Prostate gland (tissue), 2 donors: Measurements from ENCODE around the gene KDM4F. TPM values are rescaled to one million over a fixed set of nuclear protein-coding genes. Genes with fewer than 3 reads are reported as not detected.
A peak's percentile ranks its signal among the peaks of the same experiment; 100 is the strongest.

Source experiments
- DNase-seq: peaks from one replicate; pipeline ENCODE4 v3.0.0-alpha.2; 2019; ENCODE audit warnings: low spot score
- H3K27ac ChIP-seq, 2 donors: fragments of 200-600 bp; sonication (generic); 2 replicates each; pipeline ENCODE4 v1.5.1; 2017 to 2019
- H3K27me3 ChIP-seq: fragments of 200-600 bp; sonication (generic); replicated peaks from 2 replicates; pipeline ENCODE4 v1.5.1; 2019; ENCODE audit not compliant: insufficient read depth
- H3K36me3 ChIP-seq, 2 donors: fragments of 200-600 bp; sonication (generic); 1 replicate in 1 of 2; 2 replicates in 1 of 2; pipeline versions ENCODE4 v1.5.1 to v1.8.1; 2017 to 2019
- H3K4me1 ChIP-seq: fragments of 200-600 bp; sonication (generic); replicated peaks from 2 replicates; pipeline ENCODE4 v1.5.1; 2019
- H3K4me3 ChIP-seq, 2 donors: fragments of 200-600 bp; sonication (generic); 2 replicates each; pipeline ENCODE4 v1.5.1; 2017 to 2019
- H3K9me3 ChIP-seq: fragments of 200-600 bp; sonication (generic); 2 replicates; pipeline ENCODE4 v1.5.1; 2017
- CTCF ChIP-seq, 4 experiments: fragments of 200-600 bp in 2 of 4; fragments of 450-650 bp in 2 of 4; sonication (generic) in 2 of 4; IDR thresholded peaks; 1 replicate in 3 of 4; 2 replicates in 1 of 4; pipeline ENCODE4 v1.5.1; 2016 to 2019; ENCODE audit warnings: antibody characterized with exemption in 4 of 4, mild to moderate bottlenecking in 2 of 4, moderate library complexity in 2 of 4
- POLR2A ChIP-seq: fragments of 450-650 bp; IDR thresholded peaks from one replicate; pipeline ENCODE4 v1.6.1; 2016; ENCODE audit warnings: antibody characterized with exemption, mild to moderate bottlenecking
- POLR2AphosphoS5 ChIP-seq: sonication (generic); formaldehyde crosslinking; IDR thresholded peaks from one replicate; pipeline ENCODE4 v1.6.1; 2017; ENCODE audit warnings: antibody characterized with exemption
- WGBS: methylation state at CpG from one replicate; pipeline ENCODE4 v1.1.5; 2018; 5-methylcytosine and 5-hydroxymethylcytosine counted together
- intact Hi-C: fragments of 100-400 bp; cut with DNase I; formaldehyde crosslinking; loops from one replicate; pipeline ENCODE4 v1.14.2; 2022
- total RNA-seq, 2 donors: library from RNA; depleted of rRNA; stranded (reverse); fragments of >200 nt; gene quantifications; one replicate each; pipeline ENCODE4 v1.1.0, GENCODE V29; 2016

Gene KDM4F
- total RNA-seq, 2 donors from 2014 or later, result not detected

GRCh38 chr11:95086151-95086550, 36.9 kb downstream of the KDM4F start:
- no peaks in the 10 kb centered on the region for H3K9me3 ChIP-seq
- H3K4me3 ChIP-seq, result no peak overlapping the region
- peaks cover 2% of the 10 kb centered on the region for H3K4me1 ChIP-seq
- H3K27me3 ChIP-seq, result no peaks in the 10 kb centered on the region
- no peaks in the 10 kb centered on the region for H3K36me3 ChIP-seq
- no peak for DNase-seq
- intact Hi-C loops, result loop anchor here (5.0 kb wide), 1 partner anchor 66 kb away; no protein-coding TSS in a partner anchor
- 96% methylated on average over 2 of the region's 2 CpGs for WGBS
- TF ChIP-seq CTCF (IDR thresholded peaks at IDR 0.05) (no peak), POLR2AphosphoS5 (no peak), POLR2A (no peak)
- H3K27ac ChIP-seq, result peak overlapping the region in 1 of 2 donors; percentile 5

- Histone ChIP-seq H3K9me3 (no peaks in the 10 kb centered on the region), H3K4me3 (no peak overlapping the region), H3K27me3 (no peaks in the 10 kb centered on the region), H3K4me1 (peaks cover 8% of the 10 kb centered on the region), H3K27ac (peak overlapping the region in 1 of 2 donors; percentile 94), H3K36me3 (no peaks in the 10 kb centered on the region)
- no peak for DNase-seq
- intact Hi-C loops, result loop anchor here (5.0 kb wide), 1 partner anchor 65 kb away; no protein-coding TSS in a partner anchor
- TF ChIP-seq POLR2AphosphoS5 (peak; percentile 48), POLR2A (no peak), CTCF (IDR thresholded peaks at IDR 0.05) (no peak)
- 77% methylated on average over 1 of the region's 1 CpG for WGBS
Observed at GRCh38 chr11:95086836-95087570, 37.8 kb downstream of the KDM4F start.

GRCh38 chr11:95088946-95089619, 39.9 kb downstream of the KDM4F start:
- DNase-seq, result no peak
- H3K36me3 ChIP-seq, result no peaks in the 10 kb centered on the region
- 9% methylated on average over 27 of the region's 27 CpGs for WGBS
- H3K4me1 ChIP-seq, result peaks cover 18% of the 10 kb centered on the region
- no peaks in the 10 kb centered on the region for H3K9me3 ChIP-seq
- peak overlapping the region; percentile 92 to 96 for H3K4me3 ChIP-seq
- no peaks in the 10 kb centered on the region for H3K27me3 ChIP-seq
- TF ChIP-seq CTCF (IDR thresholded peaks at IDR 0.05) (peak in 1 of 4 experiments; percentile 6), POLR2A (no peak)
- peak overlapping the region; percentile 94 to 95 for H3K27ac ChIP-seq
- intact Hi-C loops, result loop anchor here (2.0 to 5.0 kb wide), 2 partner anchors 20 to 63 kb away; no protein-coding TSS in a partner anchor

DNA sequence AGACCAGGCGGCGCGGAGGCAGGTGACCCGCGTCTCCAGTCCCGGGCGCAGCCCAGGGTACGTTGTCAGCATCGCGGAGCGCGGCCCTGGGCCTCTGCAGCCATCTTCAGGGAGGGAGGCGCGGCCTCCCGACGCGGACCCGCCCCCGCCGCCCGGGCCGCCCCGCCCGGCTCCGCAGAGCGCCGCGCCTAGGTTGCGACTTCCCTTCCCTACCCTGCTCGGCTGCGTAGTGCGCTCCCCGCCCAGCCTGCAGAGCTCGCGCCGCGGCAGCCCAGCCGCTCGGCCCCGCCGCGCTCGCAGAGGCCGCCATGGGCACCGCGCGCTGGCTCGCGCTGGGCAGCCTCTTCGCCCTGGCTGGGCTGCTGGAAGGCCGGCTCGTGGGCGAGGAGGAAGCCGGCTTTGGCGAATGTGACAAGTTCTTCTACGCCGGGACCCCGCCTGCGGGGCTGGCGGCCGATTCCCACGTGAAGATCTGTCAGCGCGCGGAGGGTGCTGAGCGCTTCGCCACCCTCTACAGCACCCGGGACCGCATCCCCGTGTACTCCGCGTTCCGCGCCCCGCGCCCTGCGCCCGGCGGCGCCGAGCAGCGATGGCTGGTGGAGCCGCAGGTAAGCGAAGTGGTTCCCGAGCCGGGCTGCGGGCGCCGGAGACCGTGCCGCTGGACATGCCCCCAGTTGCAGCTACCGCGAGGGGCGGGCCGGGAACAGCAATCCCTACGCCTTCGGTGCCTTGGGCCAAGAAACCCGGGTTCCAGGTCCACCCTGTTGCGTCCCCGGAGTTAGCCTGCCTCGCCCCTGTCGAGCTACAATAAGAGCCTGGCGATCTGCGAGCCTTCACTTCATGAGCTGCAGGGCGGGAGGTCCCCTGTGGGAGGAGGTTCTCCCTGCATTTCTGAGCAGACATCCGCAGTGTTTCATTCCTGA, 40.7 kb downstream of the KDM4F start, which contains the start of gene ENDOD1:
ENDOD1 (plus strand) TSS at position 227 of the 923 bp plus-strand sequence; CDS start at position 309, 82 bp downstream.
- Histone ChIP-seq H3K4me3 (peak within 1 kb of the TSS; percentile 92 to 96), H3K27ac (peak within 1 kb of the TSS; percentile 94 to 95), H3K36me3 (no peaks in the 10 kb centered on the region), H3K9me3 (no peaks in the 10 kb centered on the region), H3K27me3 (no peaks in the 10 kb centered on the region), H3K4me1 (peaks cover 18% of the 10 kb centered on the region)
- peak in 2 of 4 experiments; percentile 18 to 30 for TF ChIP-seq CTCF (IDR thresholded peaks at IDR 0.05)
- peak; percentile 48 for TF ChIP-seq POLR2AphosphoS5
- peak; percentile 81 for TF ChIP-seq POLR2A
- under 1% methylated on average over 81 of the region's 106 CpGs for WGBS
- intact Hi-C loops, result loop anchor here (2.0 to 5.0 kb wide), 2 partner anchors 21 to 62 kb away; no protein-coding TSS in a partner anchor
- peak; percentile 80 for DNase-seq
